Spleen (tissue), 7 donors: ENCODE results near the gene HMCN2.

ENCODE experiments used
- POLR2A ChIP-seq, 3 donors: fragments of 450-650 bp; IDR thresholded peaks; one replicate each; pipeline ENCODE4 v1.5.1; 2017; ENCODE audit warnings: antibody characterized with exemption in 3 of 3, mild to moderate bottlenecking in 1 of 3
- POLR2AphosphoS5 ChIP-seq, 3 donors: sonication (generic); formaldehyde crosslinking; IDR thresholded peaks; one replicate each; pipeline ENCODE4 v1.5.1; 2017; ENCODE audit warnings: antibody characterized with exemption in 3 of 3
- TF ChIP-seq, protein P1 (sequence below), 11 experiments: fragments of 200-600 bp in 7 of 11; fragments of 450-650 bp in 4 of 11; sonication (generic) in 4 of 11; IDR thresholded peaks in 8 of 11; conservative IDR thresholded peaks in 3 of 11; 1 replicate in 7 of 11; 2 replicates in 4 of 11; pipeline versions ENCODE4 v1.4.0 to v1.8.0; 2016 to 2021; ENCODE audit warnings: antibody characterized with exemption in 11 of 11, inconsistent platforms in 4 of 11, mild to moderate bottlenecking in 1 of 11
- donor health status: DM: no; HTN: no; CAD: no; lungs with moderate emphysema.
- donor health status: DM: no; HTN: no; CAD: no.
- donor health status: DM: no; HTN: no; CAD: no.

DNA sequence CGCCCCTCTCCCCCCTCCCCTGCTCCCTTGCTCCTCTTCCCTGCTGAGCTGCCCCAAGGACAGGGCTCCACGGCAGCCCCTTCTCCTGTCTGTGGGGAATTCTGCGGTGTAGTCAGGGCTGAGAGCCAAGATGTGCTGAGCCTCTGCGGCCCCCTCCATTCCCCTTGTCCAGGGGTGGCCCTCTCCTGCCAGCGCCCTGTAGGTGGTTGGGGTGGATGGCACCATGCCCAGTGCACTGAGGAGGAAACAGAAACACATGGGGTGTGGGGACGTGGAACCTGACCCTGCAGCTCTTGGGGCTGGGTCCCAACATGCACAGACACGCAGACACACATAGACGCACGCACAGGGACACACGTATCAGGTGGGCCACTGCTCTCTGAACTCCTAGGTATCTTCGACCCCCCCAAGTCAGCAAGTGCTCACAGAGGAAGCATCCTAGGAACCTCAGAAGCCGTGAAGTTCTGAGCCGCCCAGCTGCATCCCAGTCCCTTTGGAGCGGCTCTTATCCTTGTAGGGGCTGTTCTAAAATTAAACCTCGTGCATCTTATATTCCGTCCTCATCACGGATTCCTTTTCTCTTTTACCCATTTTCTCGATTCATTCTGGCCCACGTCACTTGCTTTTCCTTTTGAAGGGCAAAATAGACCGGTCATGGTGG, 64.8 kb downstream of the HMCN2 start:
- TF ChIP-seq, protein P1, sequence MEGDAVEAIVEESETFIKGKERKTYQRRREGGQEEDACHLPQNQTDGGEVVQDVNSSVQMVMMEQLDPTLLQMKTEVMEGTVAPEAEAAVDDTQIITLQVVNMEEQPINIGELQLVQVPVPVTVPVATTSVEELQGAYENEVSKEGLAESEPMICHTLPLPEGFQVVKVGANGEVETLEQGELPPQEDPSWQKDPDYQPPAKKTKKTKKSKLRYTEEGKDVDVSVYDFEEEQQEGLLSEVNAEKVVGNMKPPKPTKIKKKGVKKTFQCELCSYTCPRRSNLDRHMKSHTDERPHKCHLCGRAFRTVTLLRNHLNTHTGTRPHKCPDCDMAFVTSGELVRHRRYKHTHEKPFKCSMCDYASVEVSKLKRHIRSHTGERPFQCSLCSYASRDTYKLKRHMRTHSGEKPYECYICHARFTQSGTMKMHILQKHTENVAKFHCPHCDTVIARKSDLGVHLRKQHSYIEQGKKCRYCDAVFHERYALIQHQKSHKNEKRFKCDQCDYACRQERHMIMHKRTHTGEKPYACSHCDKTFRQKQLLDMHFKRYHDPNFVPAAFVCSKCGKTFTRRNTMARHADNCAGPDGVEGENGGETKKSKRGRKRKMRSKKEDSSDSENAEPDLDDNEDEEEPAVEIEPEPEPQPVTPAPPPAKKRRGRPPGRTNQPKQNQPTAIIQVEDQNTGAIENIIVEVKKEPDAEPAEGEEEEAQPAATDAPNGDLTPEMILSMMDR (IDR thresholded peaks at IDR 0.05 in 8 of 11, conservative IDR thresholded peaks at IDR 0.05 in 3 of 11), result no peak
- no peak for TF ChIP-seq POLR2A (IDR thresholded peaks at IDR 0.05)
- no peak for TF ChIP-seq POLR2AphosphoS5 (IDR thresholded peaks at IDR 0.05)
